Pancreas (tissue), 10 donors: Measurements from ENCODE around the gene KCNMA1. TPM values are rescaled to one million over a fixed set of nuclear protein-coding genes. Genes with fewer than 3 reads are reported as not detected.

ENCODE experiments used
- ATAC-seq, 4 donors: fragments of 200-7000 bp; cut with Tn5 transposase; one replicate each; pipeline versions ENCODE4 v1.8.0 to v1.9.1; 2020; ENCODE audit warnings: mild to moderate bottlenecking in 4 of 4, moderate library complexity in 4 of 4
- DNase-seq, 6 donors: peaks; one replicate each; pipeline ENCODE4 v3.0.0-alpha.2; 2020
- FAIRE-seq: peaks from 2 replicates; lab custom pipeline; 2012; peaks lifted over from hg19 to GRCh38; lab: Jason Lieb, UNC
- H3K27ac ChIP-seq, 4 donors: fragments of 200-600 bp; sonication (generic); 1 replicate in 3 of 4; 2 replicates in 1 of 4; pipeline versions ENCODE4 v1.5.0 to v1.8.0; 2020
- H3K27me3 ChIP-seq, 4 donors: fragments of 200-600 bp; one replicate each; pipeline ENCODE4 v1.8.0; 2021
- H3K36me3 ChIP-seq, 3 donors: fragments of 200-600 bp; sonication (generic) in 1 of 3; one replicate each; pipeline versions ENCODE4 v1.5.0 to v1.8.0; 2020 to 2021
- H3K4me1 ChIP-seq, 3 donors: fragments of 200-600 bp; one replicate each; pipeline ENCODE4 v1.8.0; 2021
- H3K4me3 ChIP-seq, 4 donors: fragments of 200-600 bp; sonication (generic) in 2 of 4; one replicate each; pipeline versions ENCODE4 v1.5.0 to v1.8.0; 2020 to 2021
- H3K9me3 ChIP-seq, 4 donors: fragments of 200-600 bp; one replicate each; pipeline ENCODE4 v1.8.0; 2021
- WGBS, 2 donors: extraction: QIAGEN DNeasy Blood & Tissue Kit; methylation state at CpG; one replicate each; pipeline ENCODE4 v1.1.7; 2013; 5-methylcytosine and 5-hydroxymethylcytosine counted together
- intact Hi-C, 3 donors: fragments of 100-400 bp; cut with DNase I; formaldehyde crosslinking; loops; one replicate each; pipeline versions ENCODE4 v1.11.1 to v1.14.2; 2022
- polyA plus RNA-seq, 2 donors: library from polyadenylated mRNA; stranded (reverse); fragments of 200-250 nt; gene quantifications; one replicate each; pipeline ENCODE4 v1.2.3, GENCODE V29; 2013
- total RNA-seq, 6 donors: library from RNA; stranded (reverse); fragmentation: NEBNext Ultra II Directional in 4 of 6; extraction: Animal tissue kit (Norgen Biotek cat#: 25700) in 4 of 6; gene quantifications; one replicate each; pipeline versions ENCODE4 v1.2.1 to v1.2.4, GENCODE V29; 2021 to 2023
- TF ChIP-seq, protein P1 (sequence below), 4 donors: fragments of 200-600 bp; sonication (generic) in 3 of 4; IDR thresholded peaks; one replicate each; pipeline versions ENCODE4 v1.5.0 to v1.8.0; 2021; ENCODE audit warnings: antibody characterized with exemption in 4 of 4
- donor health status: healthy with polysubstance abuse.
- donor health status: DM: no; HTN: no; CAD: no; lungs with moderate emphysema.
- donor health status: DM: no; HTN: no; CAD: no.
- donor health status: control.
- donor health status: control.
- donor health status: Bipolar disorder and iron deficiency.
- donor health status: DM: yes; HTN: yes; CAD: no.
- donor health status: DM: no; HTN: no; CAD: no.
- donor health status: DM: no; HTN: no; CAD: no.
- donor health status: DM: yes; HTN: yes; CAD: no.

The KCNMA1 gene
- total and polyA plus RNA-seq, 8 donors = 3.5 to 19.4 (median 9.3) TPM

- Histone ChIP-seq H3K4me3 (no peak overlapping the region), H3K4me1 (peaks cover 0 to 17% (median 8%) of the 10 kb centered on the region in 3 donors), H3K36me3 (no peaks in the 10 kb centered on the region), H3K27ac (no peak overlapping the region), H3K27me3 (no peaks in the 10 kb centered on the region), H3K9me3 (no peaks in the 10 kb centered on the region)
- FAIRE-seq (no peak), DNase-seq (no peak), ATAC-seq (no peak)
- intact Hi-C loops = no loop called here
- TF ChIP-seq, protein P1, sequence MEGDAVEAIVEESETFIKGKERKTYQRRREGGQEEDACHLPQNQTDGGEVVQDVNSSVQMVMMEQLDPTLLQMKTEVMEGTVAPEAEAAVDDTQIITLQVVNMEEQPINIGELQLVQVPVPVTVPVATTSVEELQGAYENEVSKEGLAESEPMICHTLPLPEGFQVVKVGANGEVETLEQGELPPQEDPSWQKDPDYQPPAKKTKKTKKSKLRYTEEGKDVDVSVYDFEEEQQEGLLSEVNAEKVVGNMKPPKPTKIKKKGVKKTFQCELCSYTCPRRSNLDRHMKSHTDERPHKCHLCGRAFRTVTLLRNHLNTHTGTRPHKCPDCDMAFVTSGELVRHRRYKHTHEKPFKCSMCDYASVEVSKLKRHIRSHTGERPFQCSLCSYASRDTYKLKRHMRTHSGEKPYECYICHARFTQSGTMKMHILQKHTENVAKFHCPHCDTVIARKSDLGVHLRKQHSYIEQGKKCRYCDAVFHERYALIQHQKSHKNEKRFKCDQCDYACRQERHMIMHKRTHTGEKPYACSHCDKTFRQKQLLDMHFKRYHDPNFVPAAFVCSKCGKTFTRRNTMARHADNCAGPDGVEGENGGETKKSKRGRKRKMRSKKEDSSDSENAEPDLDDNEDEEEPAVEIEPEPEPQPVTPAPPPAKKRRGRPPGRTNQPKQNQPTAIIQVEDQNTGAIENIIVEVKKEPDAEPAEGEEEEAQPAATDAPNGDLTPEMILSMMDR (IDR thresholded peaks at IDR 0.05) = no peak
- WGBS, 2 donors = 93 to 94% methylated on average over 3 of the region's 3 CpGs
These were observed 406.2 kb downstream of the KCNMA1 start for GRCh38 chr10:77231375-77231774.

DNA sequence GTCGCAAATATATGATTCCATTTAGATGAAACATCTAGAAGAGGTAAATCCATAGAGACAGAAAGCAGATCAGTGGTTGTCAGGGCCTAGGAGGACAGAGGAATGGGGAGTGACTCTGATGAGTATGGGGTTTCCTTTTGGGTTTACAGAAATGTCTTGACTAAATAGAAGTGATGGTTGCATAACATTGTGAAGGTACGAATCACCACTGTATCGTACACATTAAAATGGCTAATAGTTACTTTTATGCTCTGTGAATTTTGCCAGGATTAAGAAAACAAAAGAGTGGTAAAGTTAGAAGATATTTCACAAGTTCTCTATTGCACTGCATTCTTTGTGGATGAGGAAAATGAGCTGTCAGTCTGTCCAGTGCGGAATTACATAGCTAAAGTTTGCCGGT, 407.4 kb downstream of the KCNMA1 start:
- ATAC-seq = no peak
- no peak for FAIRE-seq
- Histone ChIP-seq H3K27me3 (no peaks in the 10 kb centered on the region), H3K4me1 (peaks cover 0 to 11% (median 8%) of the 10 kb centered on the region in 3 donors), H3K36me3 (no peaks in the 10 kb centered on the region), H3K9me3 (no peaks in the 10 kb centered on the region), H3K4me3 (no peak overlapping the region), H3K27ac (no peak overlapping the region)
- WGBS, 2 donors = 85 to 90% methylated on average over 5 of the region's 5 CpGs
- intact Hi-C loops = no loop called here
- TF ChIP-seq, protein P1 (IDR thresholded peaks at IDR 0.05) = no peak
- DNase-seq = no peak

DNA sequence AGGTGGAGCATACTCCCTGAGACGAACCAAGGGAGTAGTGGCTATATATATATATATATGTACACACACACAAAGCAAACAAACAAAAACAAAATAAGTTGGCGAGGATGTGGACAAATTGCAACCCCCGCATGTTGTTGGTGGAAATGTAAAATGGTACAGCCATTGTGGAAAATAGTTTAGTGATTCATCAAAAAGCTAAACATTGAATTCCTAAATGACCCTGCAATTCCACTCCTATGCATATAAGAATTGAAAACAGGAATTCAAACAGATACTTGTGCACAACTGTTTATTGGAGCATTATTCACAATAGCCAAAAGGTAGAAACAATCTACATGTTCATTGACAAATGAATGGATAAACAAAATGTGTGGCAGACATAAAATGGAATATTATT, 407.9 kb downstream of the KCNMA1 start:
- FAIRE-seq (no peak), DNase-seq (no peak), ATAC-seq (no peak)
- Histone ChIP-seq H3K27me3 (no peaks in the 10 kb centered on the region), H3K4me1 (peaks cover 0 to 8% (median 7%) of the 10 kb centered on the region in 3 donors), H3K4me3 (no peak overlapping the region), H3K9me3 (no peaks in the 10 kb centered on the region), H3K27ac (no peak overlapping the region), H3K36me3 (no peaks in the 10 kb centered on the region)
- intact Hi-C loops = no loop called here
- WGBS, 2 donors = 88 to 94% methylated on average over 3 of the region's 3 CpGs
- TF ChIP-seq, protein P1 (IDR thresholded peaks at IDR 0.05) = no peak

DNA sequence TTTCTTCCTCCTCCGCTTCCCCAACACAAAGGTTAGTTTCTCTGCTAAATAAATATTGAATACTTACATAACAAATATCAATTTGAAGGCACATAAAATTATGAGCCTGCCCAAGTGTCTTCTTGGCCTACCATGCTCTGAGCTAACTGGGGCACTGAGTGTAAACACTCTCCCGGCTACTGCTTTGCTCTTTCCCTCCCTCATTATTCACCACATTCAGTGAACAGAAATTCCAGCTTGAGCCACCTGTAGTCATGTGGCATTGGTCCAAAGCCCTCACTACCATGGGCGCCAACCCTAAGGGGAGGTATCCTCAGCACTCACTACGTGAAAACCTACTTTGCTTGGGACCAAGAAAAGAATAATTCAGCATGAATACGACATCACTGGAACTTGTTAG, 409.0 kb downstream of the KCNMA1 start:
- ATAC-seq (peak in 3 of 4 donors; percentile 51 to 54 (median 53)), FAIRE-seq (no peak), DNase-seq (no peak)
- TF ChIP-seq, protein P1 (IDR thresholded peaks at IDR 0.05) = no peak
- no peaks in the 10 kb centered on the region for H3K27me3 ChIP-seq
- no peaks in the 10 kb centered on the region for H3K4me1 ChIP-seq
- intact Hi-C loops = no loop called here
- H3K4me3 ChIP-seq = no peak overlapping the region
- no peaks in the 10 kb centered on the region for H3K36me3 ChIP-seq
- no peaks in the 10 kb centered on the region for H3K9me3 ChIP-seq
- WGBS, 2 donors = 79 to 80% methylated on average over 5 of the region's 5 CpGs
- peak overlapping the region in 2 of 4 donors; percentile 27 to 28 for H3K27ac ChIP-seq

DNA sequence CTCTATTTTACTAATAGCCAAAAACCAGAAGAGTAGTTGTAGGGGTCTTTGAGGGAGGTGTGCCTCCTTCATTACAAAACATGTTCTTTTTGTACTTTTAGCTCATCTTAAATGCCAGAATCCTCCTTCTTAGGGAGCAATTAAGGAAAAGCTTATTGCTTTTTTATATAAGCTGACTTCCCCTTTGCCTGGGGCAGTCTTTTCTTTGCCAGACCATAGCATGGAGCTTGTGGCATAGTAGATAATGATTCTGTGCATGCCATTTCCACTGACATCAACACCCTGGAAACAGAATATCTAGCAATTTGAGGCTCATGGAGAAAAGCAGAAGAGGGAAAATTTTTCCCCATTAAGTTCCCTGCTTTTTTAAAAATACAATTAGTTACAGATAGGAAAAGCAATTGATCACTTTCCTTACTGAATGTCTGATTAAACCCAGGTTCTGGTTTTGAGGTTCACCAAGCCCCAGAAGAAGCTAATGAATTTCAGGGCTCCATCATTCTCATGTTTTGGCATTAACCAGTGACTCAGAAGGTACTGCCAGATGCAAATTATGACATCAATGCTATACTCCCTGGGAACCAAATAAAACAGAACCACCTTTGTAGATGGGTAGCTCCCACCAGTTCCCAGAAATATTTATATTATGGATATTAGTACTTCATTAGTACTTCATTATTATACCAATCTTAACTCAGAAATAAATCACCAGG, 410.6 kb downstream of the KCNMA1 start:
- H3K27me3 ChIP-seq = no peaks in the 10 kb centered on the region
- no peak overlapping the region for H3K4me3 ChIP-seq
- TF ChIP-seq, protein P1 (IDR thresholded peaks at IDR 0.05) = no peak
- peak overlapping the region in 2 of 4 donors; percentile 2 to 27 for H3K27ac ChIP-seq
- ATAC-seq = no peak
- no peak for DNase-seq
- H3K36me3 ChIP-seq = no peaks in the 10 kb centered on the region
- H3K9me3 ChIP-seq = no peaks in the 10 kb centered on the region
- no peaks in the 10 kb centered on the region for H3K4me1 ChIP-seq
- intact Hi-C loops = no loop called here
- no peak for FAIRE-seq
